ENCODE data around the gene ZNF765. TPM values are rescaled to one million over a fixed set of nuclear protein-coding genes. Genes with fewer than 3 reads are reported as not detected.

ZNF765 gene
- total and polyA plus RNA-seq, 2 experiments from 2014 or later = 10.3 to 33.4 TPM

- Mint-ChIP-seq H3K27ac (peak overlapping the region; percentile 78), H3K4me1 (peaks cover 46% of the 10 kb centered on the region), H3K27me3 (ENCODE audit: insufficient read depth, low read depth, poor library complexity) (peaks cover 17% of the 10 kb centered on the region)
Observed at GRCh38 chr19:53365899-53366493, 29.0 kb upstream of the ZNF765 start.

More at GRCh38 chr19:53365899-53366493, 29.0 kb upstream of the ZNF765 start:
- peaks cover 8% of the 10 kb centered on the region for H3K36me3 Mint-ChIP-seq (ENCODE audit: low read depth)
- Histone ChIP-seq H3K4me2 (peak overlapping the region; percentile 97), H4K20me1 (replicated peaks; ENCODE audit: insufficient read depth) (peaks cover 14% of the 10 kb centered on the region), H3F3A (replicated peaks; ENCODE audit: low read depth) (peaks cover 8% of the 10 kb centered on the region), H3K4me1 (ENCODE audit: insufficient read depth) (peaks cover 40% of the 10 kb centered on the region), H3K36me3 (ENCODE audit: insufficient read depth) (no peaks in the 10 kb centered on the region), H3K4me3 (peak overlapping the region; percentile 97), H2AFZ (peak overlapping the region; percentile 91; the same call in 1 of the 2 replicates), H3K9me2 (ENCODE audit: insufficient read depth) (no peaks in the 10 kb centered on the region), H3K79me2 (replicated peaks; ENCODE audit: insufficient read depth) (peaks cover 41% of the 10 kb centered on the region), H3K27ac (ENCODE audit: low read depth) (0 out of 2 replicates have a peak overlapping the region, but pooled peaks have one; percentile 79), H3K27me3 (ENCODE audit: insufficient read depth) (no peaks in the 10 kb centered on the region)
- TF ChIP-seq EZH2phosphoT487 (IDR thresholded peaks at IDR 0.05; ENCODE audit: unreplicated experiment) = no peak
- TF ChIP-seq NANOG (IDR thresholded peaks at IDR 0.05; ENCODE audit: borderline replicate concordance) = no peak
- TF ChIP-seq CTCF (conservative IDR thresholded peaks at IDR 0.05; ENCODE audit: low read depth in 2 of 2) = no peak
- no peak for TF ChIP-seq ZNF331 (CRISPR knock-in tag; IDR thresholded peaks at IDR 0.05; ENCODE audit: low read depth)
- TF ChIP-seq POLR2AphosphoS5 (IDR thresholded peaks at IDR 0.05; ENCODE audit: low read depth) = no peak
- TF ChIP-seq, protein P1, sequence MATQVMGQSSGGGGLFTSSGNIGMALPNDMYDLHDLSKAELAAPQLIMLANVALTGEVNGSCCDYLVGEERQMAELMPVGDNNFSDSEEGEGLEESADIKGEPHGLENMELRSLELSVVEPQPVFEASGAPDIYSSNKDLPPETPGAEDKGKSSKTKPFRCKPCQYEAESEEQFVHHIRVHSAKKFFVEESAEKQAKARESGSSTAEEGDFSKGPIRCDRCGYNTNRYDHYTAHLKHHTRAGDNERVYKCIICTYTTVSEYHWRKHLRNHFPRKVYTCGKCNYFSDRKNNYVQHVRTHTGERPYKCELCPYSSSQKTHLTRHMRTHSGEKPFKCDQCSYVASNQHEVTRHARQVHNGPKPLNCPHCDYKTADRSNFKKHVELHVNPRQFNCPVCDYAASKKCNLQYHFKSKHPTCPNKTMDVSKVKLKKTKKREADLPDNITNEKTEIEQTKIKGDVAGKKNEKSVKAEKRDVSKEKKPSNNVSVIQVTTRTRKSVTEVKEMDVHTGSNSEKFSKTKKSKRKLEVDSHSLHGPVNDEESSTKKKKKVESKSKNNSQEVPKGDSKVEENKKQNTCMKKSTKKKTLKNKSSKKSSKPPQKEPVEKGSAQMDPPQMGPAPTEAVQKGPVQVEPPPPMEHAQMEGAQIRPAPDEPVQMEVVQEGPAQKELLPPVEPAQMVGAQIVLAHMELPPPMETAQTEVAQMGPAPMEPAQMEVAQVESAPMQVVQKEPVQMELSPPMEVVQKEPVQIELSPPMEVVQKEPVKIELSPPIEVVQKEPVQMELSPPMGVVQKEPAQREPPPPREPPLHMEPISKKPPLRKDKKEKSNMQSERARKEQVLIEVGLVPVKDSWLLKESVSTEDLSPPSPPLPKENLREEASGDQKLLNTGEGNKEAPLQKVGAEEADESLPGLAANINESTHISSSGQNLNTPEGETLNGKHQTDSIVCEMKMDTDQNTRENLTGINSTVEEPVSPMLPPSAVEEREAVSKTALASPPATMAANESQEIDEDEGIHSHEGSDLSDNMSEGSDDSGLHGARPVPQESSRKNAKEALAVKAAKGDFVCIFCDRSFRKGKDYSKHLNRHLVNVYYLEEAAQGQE (IDR thresholded peaks at IDR 0.05; ENCODE audit: unreplicated experiment) = no peak
- no peak for TF ChIP-seq EZH2 (IDR thresholded peaks at IDR 0.05; ENCODE audit: low read depth, unreplicated experiment)
- no peak for TF ChIP-seq STAT1 (IDR thresholded peaks at IDR 0.05; ENCODE audit: unreplicated experiment)
- no peak for TF ChIP-seq ZNF462 (CRISPR knock-in tag; IDR thresholded peaks at IDR 0.05)
- no peak for TF ChIP-seq JUNB (IDR thresholded peaks at IDR 0.05; ENCODE audit: unreplicated experiment)
- DNase-seq (ENCODE audit: low spot score) = peak; percentile 68
- peak; percentile 62 for ATAC-seq
- H3K4me3 Mint-ChIP-seq = peak overlapping the region; percentile 93
- no peaks in the 10 kb centered on the region for H3K9me3 Mint-ChIP-seq
